ENCODE results near the gene PIH1D1. TPM values are rescaled to one million over a fixed set of nuclear protein-coding genes. Genes with fewer than 3 reads are reported as not detected.
A peak's percentile ranks its signal among the peaks of the same experiment; 100 is the strongest.

The PIH1D1 gene
- total RNA-seq, 1 donor from 2014 or later: 124 TPM

GRCh38 chr19:49443366-49444099 lies 8.1 kb downstream of the PIH1D1 start:
- H3K4me1 Mint-ChIP-seq (ENCODE audit: low read depth): peaks cover 42% of the 10 kb centered on the region
- intact Hi-C loops (cut with micrococcal nuclease): loop anchor here (1.0 to 10.0 kb wide), 12 partner anchors 8 to 975 kb away; partner anchors contain the start of genes AP2A1, CYTH2, DKKL1 and PIH1D1

GRCh38 chr19:49442771-49443365 lies 8.7 kb downstream of the PIH1D1 start:
- peak; percentile 67 for DNase-seq (ENCODE audit: low spot score)
- H3K4me3 Mint-ChIP-seq: peak overlapping the region; percentile 82
- peaks cover 37% of the 10 kb centered on the region for H3K4me1 Mint-ChIP-seq (ENCODE audit: low read depth)
- H3K9me3 Mint-ChIP-seq: no peaks in the 10 kb centered on the region
- H3K36me3 Mint-ChIP-seq (ENCODE audit: low read depth): peaks cover 7% of the 10 kb centered on the region
- intact Hi-C loops (cut with micrococcal nuclease): loop anchor here (1.0 to 10.0 kb wide), 12 partner anchors 8 to 974 kb away; partner anchors contain the start of genes AP2A1, CYTH2, DKKL1 and PIH1D1
- H3K27me3 Mint-ChIP-seq (ENCODE audit: insufficient read depth): peaks cover 44% of the 10 kb centered on the region
- H3K27ac Mint-ChIP-seq: peak overlapping the region; percentile 88

More at GRCh38 chr19:49443366-49444099, 8.1 kb downstream of the PIH1D1 start:
- peak; percentile 90 for DNase-seq (ENCODE audit: low spot score)
- Mint-ChIP-seq H3K27ac (peak overlapping the region; percentile 88), H3K27me3 (ENCODE audit: insufficient read depth) (peaks cover 37% of the 10 kb centered on the region), H3K9me3 (no peaks in the 10 kb centered on the region), H3K36me3 (ENCODE audit: low read depth) (peaks cover 13% of the 10 kb centered on the region), H3K4me3 (peak overlapping the region; percentile 82)

- H3K9me3 Mint-ChIP-seq: no peaks in the 10 kb centered on the region
- peak; percentile 21 for DNase-seq (ENCODE audit: low spot score)
- peaks cover 37% of the 10 kb centered on the region for H3K4me1 Mint-ChIP-seq (ENCODE audit: low read depth)
- intact Hi-C loops (cut with micrococcal nuclease): loop anchor here (2.0 to 10.0 kb wide), 6 partner anchors 35 to 974 kb away; partner anchors contain the start of genes AP2A1, CYTH2, RPS11 and RRAS
- H3K4me3 Mint-ChIP-seq: peak overlapping the region; percentile 82
- H3K27ac Mint-ChIP-seq: peak overlapping the region; percentile 78
- H3K27me3 Mint-ChIP-seq (ENCODE audit: insufficient read depth): peaks cover 49% of the 10 kb centered on the region
- H3K36me3 Mint-ChIP-seq (ENCODE audit: low read depth): peaks cover 7% of the 10 kb centered on the region
Measured at GRCh38 chr19:49442354-49442753, 9.3 kb downstream of the PIH1D1 start.

- peak overlapping the region; percentile 82 for H3K4me3 Mint-ChIP-seq
- peak overlapping the region; percentile 78 for H3K27ac Mint-ChIP-seq
- H3K27me3 Mint-ChIP-seq (ENCODE audit: insufficient read depth): peaks cover 53% of the 10 kb centered on the region
- H3K9me3 Mint-ChIP-seq: no peaks in the 10 kb centered on the region
- no peak for DNase-seq (ENCODE audit: low spot score)
- H3K36me3 Mint-ChIP-seq (ENCODE audit: low read depth): peaks cover 7% of the 10 kb centered on the region
- intact Hi-C loops (cut with micrococcal nuclease): loop anchor here (1.0 to 10.0 kb wide), 7 partner anchors 11 to 973 kb away; partner anchors contain the start of genes AP2A1, CYTH2, RPS11 and RRAS
- H3K4me1 Mint-ChIP-seq (ENCODE audit: low read depth): peaks cover 38% of the 10 kb centered on the region
Measured at GRCh38 chr19:49441960-49442350, 9.7 kb downstream of the PIH1D1 start.

- peaks cover 59% of the 10 kb centered on the region for H3K27me3 Mint-ChIP-seq (ENCODE audit: insufficient read depth)
- H3K9me3 Mint-ChIP-seq: no peaks in the 10 kb centered on the region
- DNase-seq (ENCODE audit: low spot score): peak; percentile 14
- H3K27ac Mint-ChIP-seq: peak within 1 kb of the TSS; percentile 78
- peak within 1 kb of the TSS; percentile 82 for H3K4me3 Mint-ChIP-seq
- H3K4me1 Mint-ChIP-seq (ENCODE audit: low read depth): peaks cover 44% of the 10 kb centered on the region
- H3K36me3 Mint-ChIP-seq (ENCODE audit: low read depth): peaks cover 4% of the 10 kb centered on the region
- intact Hi-C loops (cut with micrococcal nuclease): loop anchor here (1.0 to 10.0 kb wide), 4 partner anchors 10 to 326 kb away; partner anchors contain the start of gene AP2A1
Measured at GRCh38 chr19:49441210-49441959, 10.2 kb downstream of the PIH1D1 start, which contains the start of gene SLC17A7. TSS of gene SLC17A7 (minus strand) at chr19:49441527. CDS start at chr19:49441379, 148 bp downstream.

GRCh38 chr19:49440439-49441209 lies 11.0 kb downstream of the PIH1D1 start:
- Mint-ChIP-seq H3K36me3 (ENCODE audit: low read depth) (no peaks in the 10 kb centered on the region), H3K4me3 (peak overlapping the region; percentile 57), H3K9me3 (no peaks in the 10 kb centered on the region), H3K27ac (no peak overlapping the region), H3K27me3 (ENCODE audit: insufficient read depth) (peaks cover 66% of the 10 kb centered on the region), H3K4me1 (ENCODE audit: low read depth) (peaks cover 50% of the 10 kb centered on the region)
- DNase-seq (ENCODE audit: low spot score): no peak
- intact Hi-C loops (cut with micrococcal nuclease): loop anchor here (1.0 to 10.0 kb wide), 4 partner anchors 9 to 327 kb away; partner anchors contain the start of gene AP2A1

GRCh38 chr19:49439836-49440235 lies 11.8 kb downstream of the PIH1D1 start:
- H3K36me3 Mint-ChIP-seq (ENCODE audit: low read depth): no peaks in the 10 kb centered on the region
- intact Hi-C loops (cut with micrococcal nuclease): loop anchor here (5.0 to 10.0 kb wide), 3 partner anchors 33 to 327 kb away; partner anchors contain the start of gene AP2A1
- H3K9me3 Mint-ChIP-seq: no peaks in the 10 kb centered on the region
- no peak overlapping the region for H3K27ac Mint-ChIP-seq
- H3K4me3 Mint-ChIP-seq: no peak overlapping the region
- DNase-seq (ENCODE audit: low spot score): no peak
- peaks cover 44% of the 10 kb centered on the region for H3K4me1 Mint-ChIP-seq (ENCODE audit: low read depth)
- H3K27me3 Mint-ChIP-seq (ENCODE audit: insufficient read depth): peaks cover 74% of the 10 kb centered on the region

GRCh38 chr19:49438261-49438660 lies 13.4 kb downstream of the PIH1D1 start:
- Mint-ChIP-seq H3K4me1 (ENCODE audit: low read depth) (peaks cover 34% of the 10 kb centered on the region), H3K36me3 (ENCODE audit: low read depth) (no peaks in the 10 kb centered on the region), H3K4me3 (no peak overlapping the region), H3K27ac (no peak overlapping the region), H3K9me3 (no peaks in the 10 kb centered on the region), H3K27me3 (ENCODE audit: insufficient read depth) (peaks cover 87% of the 10 kb centered on the region)
- no peak for DNase-seq (ENCODE audit: low spot score)
- intact Hi-C loops (cut with micrococcal nuclease): no loop called here

GRCh38 chr19:49437231-49437630 lies 14.4 kb downstream of the PIH1D1 start:
- Mint-ChIP-seq H3K9me3 (no peaks in the 10 kb centered on the region), H3K27ac (no peak overlapping the region), H3K4me3 (no peak overlapping the region), H3K36me3 (ENCODE audit: low read depth) (no peaks in the 10 kb centered on the region), H3K27me3 (ENCODE audit: insufficient read depth) (peaks cover 91% of the 10 kb centered on the region), H3K4me1 (ENCODE audit: low read depth) (peaks cover 29% of the 10 kb centered on the region)
- DNase-seq (ENCODE audit: low spot score): no peak
- intact Hi-C loops (cut with micrococcal nuclease): no loop called here

GRCh38 chr19:49436381-49437017 lies 15.1 kb downstream of the PIH1D1 start:
- peak overlapping the region; percentile 76 for H3K27ac Mint-ChIP-seq
- peaks cover 21% of the 10 kb centered on the region for H3K4me1 Mint-ChIP-seq (ENCODE audit: low read depth)
- H3K4me3 Mint-ChIP-seq: no peak overlapping the region
- peak; percentile 48 for DNase-seq (ENCODE audit: low spot score)
- peaks cover 89% of the 10 kb centered on the region for H3K27me3 Mint-ChIP-seq (ENCODE audit: insufficient read depth)
- no peaks in the 10 kb centered on the region for H3K36me3 Mint-ChIP-seq (ENCODE audit: low read depth)
- no peaks in the 10 kb centered on the region for H3K9me3 Mint-ChIP-seq
- intact Hi-C loops (cut with micrococcal nuclease): no loop called here

- Mint-ChIP-seq H3K4me3 (no peak overlapping the region), H3K4me1 (ENCODE audit: low read depth) (peaks cover 17% of the 10 kb centered on the region), H3K36me3 (ENCODE audit: low read depth) (no peaks in the 10 kb centered on the region), H3K27ac (peak overlapping the region; percentile 76), H3K9me3 (no peaks in the 10 kb centered on the region), H3K27me3 (ENCODE audit: insufficient read depth) (peaks cover 88% of the 10 kb centered on the region)
- intact Hi-C loops (cut with micrococcal nuclease): no loop called here
- no peak for DNase-seq (ENCODE audit: low spot score)
Measured at GRCh38 chr19:49435670-49436069, 15.9 kb downstream of the PIH1D1 start.
